ENCODE results near the gene NFIB.

NFIB gene

DNA sequence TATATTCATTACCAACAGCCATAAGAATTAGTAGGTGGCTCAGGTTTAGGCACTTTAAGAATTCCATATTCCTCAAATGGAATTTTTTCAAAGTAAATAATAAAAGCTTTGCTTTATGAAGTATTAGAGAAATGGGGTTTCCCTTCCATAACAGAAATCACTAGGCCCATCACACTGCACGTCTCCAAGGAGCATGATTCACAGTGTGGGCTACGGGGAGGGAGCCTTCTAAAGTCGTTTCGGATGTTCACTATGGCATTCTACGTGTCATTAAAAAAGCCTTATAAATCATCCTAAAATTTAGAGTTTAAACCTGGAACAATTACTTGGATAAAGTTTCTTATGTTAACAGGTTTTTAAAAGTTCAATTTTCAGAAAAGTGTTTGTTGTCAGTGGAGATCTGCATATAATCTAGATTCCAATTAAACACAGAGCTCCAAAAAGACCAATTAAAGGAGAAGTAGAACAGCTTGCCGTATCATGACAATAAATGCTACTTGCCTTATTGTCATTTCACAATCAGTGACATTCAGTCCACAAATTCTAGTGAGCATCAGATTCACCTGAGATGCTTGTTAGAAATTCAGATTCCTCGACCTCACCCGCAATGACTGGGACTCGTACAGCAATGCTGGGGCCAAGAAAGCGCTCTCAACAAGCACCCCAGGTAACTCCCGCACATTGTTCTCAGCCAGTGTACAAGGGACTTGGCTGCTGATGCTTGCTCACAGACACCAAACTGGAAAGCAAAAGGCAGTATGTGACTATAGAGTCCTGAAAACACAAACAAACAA, 115.7 kb downstream of the NFIB start:
- no peak for TF ChIP-seq POLR2A (IDR thresholded peaks at IDR 0.05; ENCODE audit: low read depth, low read length)
- FAIRE-seq (no peak), DNase-seq (ENCODE audit: insufficient read length, low spot score) (no peak)

DNA sequence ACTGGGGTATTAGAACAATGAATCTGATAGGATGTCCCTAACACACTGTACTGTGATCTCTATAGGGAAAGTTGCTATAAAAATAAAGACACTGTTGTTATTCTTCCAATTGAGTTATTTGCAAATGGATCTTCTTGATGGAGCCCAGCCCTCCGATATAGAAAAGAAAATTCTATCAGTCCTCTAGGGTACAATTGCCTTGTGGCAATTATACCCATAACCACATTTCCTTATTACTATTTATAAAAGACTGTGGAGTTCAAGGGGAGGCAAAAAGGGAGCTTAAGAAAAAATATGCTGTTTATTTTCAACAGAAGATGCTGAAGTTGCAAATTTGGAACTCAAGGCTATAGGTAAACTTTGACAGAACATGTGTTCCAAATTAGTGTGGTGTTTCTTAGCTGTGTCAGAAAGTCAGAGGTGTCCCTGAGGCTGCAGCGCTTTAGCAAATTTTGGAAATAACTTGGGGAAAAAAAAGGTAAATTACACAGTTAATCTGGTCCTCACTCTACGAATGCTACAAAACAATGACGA, 116.5 kb downstream of the NFIB start:
- no peak for TF ChIP-seq POLR2A (IDR thresholded peaks at IDR 0.05; ENCODE audit: low read depth, low read length)
- DNase-seq (ENCODE audit: insufficient read length, low spot score) = no peak
- peak; percentile 58 for FAIRE-seq

DNA sequence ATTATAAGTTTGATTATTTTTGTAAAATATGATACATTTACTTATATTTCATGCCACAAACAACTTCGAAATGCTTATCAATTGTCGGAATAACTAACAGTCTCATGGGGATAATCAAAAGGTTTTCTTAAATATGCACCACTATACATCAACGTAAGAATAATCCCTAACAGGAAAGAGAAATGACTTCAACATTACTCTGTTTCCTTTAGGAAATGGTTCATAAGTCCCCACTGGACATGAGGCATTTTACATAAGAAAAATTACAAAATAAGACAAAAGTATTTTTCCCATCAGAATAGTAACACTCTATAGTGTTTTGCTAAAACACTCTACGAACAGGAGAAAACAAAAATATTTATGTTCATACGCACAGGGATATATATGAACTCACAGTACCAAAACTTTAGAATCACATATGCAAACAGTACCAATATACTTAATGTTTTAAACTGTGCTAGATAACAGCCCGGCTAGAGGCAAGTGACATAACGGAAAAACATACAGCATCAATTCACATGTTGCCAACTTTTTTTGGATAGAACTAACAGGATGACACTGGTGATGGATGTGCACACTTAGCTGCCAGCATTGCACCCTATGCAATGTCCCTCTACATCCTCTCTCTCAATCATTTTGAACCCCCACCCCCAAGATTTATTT, 120.5 kb downstream of the NFIB start:
- peak; percentile 65 for FAIRE-seq
- TF ChIP-seq POLR2A (IDR thresholded peaks at IDR 0.05; ENCODE audit: low read depth, low read length) = no peak
- DNase-seq (ENCODE audit: insufficient read length, low spot score) = no peak

DNA sequence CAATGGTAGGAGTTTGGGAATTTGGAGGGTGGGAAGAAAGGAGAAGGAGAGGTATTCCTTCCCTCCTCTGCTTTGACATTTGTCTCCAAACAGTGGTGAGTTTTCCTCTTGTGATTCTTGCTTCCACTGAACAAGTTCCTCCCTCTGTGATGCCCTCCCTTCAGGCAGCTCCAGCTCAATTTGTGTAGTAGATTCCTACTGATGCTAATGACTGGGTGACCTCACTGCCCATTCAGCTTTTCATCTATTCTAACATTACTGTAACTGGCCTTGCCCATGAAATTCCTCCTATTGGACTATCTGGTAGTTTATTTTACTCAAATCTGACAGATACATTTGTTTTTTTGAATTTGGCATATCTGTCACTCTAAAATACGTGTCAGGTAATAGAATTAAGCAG, 121.4 kb downstream of the NFIB start:
- DNase-seq (ENCODE audit: insufficient read length, low spot score) = no peak

DNA sequence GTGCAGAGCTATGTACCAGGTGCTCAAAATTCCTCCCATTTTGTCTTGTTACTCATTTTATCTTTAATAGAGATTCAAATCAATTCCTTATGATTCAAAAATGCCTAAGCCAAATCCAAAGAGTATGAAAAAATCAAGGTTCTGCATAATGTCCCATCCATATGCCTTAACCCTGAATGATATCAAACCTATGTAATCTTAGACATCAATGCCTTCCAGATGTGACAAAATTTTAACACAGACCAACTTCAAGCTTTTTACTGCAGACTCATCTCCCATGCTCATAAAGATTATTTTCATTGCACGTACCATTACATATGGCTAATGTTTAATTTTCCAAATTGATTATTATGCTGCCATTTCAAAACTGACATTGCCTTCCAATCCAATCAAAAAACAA, 122.4 kb downstream of the NFIB start:
- peak; percentile 36 for FAIRE-seq
- TF ChIP-seq POLR2A (IDR thresholded peaks at IDR 0.05; ENCODE audit: low read depth, low read length) = no peak

More for the DNA sequence above, 121.4 kb downstream of the NFIB start:
- TF ChIP-seq POLR2A (IDR thresholded peaks at IDR 0.05; ENCODE audit: low read depth, low read length) = no peak
- FAIRE-seq = no peak

DNA sequence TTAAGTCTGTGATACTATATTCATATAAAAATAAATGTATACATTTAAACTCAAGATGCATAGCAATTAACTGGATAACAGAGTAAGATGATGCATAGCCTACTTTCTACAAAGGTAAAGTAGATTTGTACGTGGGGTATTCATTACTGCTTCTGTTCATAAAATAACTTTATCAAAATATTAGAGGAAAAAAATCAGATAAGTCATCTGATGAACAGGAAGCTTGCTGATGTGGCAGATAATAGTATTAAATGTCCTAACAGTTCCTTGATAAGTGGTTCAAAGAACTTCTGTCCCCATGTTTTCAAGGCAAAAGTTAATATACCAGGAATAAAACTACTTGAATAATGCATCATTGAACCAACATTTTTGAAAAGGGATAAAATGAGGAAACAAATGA, 123.7 kb downstream of the NFIB start:
- TF ChIP-seq POLR2A (IDR thresholded peaks at IDR 0.05; ENCODE audit: low read depth, low read length) = no peak
- no peak for DNase-seq (ENCODE audit: insufficient read length, low spot score)
- no peak for FAIRE-seq

More for the DNA sequence above, 122.4 kb downstream of the NFIB start:
- no peak for DNase-seq (ENCODE audit: insufficient read length, low spot score)

DNA sequence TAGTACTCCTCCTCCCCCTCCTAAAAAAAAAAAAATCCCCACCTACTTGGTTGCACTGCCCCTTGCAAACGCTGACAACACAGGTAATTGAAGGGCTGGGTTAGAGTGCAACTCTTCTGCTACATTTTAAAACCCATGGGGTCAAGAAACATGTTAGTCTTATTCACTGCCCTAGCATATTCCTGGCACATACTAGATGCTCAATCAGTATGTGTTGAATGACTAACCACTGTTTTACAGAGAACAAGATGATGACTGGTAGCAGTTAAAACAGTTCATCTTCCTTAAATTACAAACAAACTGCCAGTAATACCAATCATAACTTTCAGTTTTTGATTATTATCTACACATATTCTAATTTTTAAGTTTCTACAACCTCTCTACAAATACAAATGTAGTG, 124.4 kb downstream of the NFIB start:
- FAIRE-seq = peak; percentile 57
- no peak for TF ChIP-seq POLR2A (IDR thresholded peaks at IDR 0.05; ENCODE audit: low read depth, low read length)
- no peak for DNase-seq (ENCODE audit: insufficient read length, low spot score)

DNA sequence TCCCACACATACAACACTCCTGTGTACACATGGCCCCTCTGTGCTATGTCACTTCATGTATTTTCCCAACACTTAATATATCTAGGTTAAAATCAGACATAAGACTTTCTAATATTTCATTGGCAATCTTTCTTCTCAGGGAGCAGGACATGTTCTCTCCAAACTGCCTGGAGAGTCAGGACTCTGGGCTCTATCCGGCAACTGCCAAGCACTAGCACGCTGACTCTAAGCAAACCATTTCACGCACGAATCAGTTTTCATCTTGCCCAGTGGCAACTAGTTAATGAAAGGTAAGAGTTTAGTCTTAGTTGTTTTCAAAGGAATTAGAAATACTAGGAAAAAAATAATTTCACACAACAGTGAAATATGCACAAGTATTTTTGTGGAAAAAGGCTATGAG, 124.8 kb downstream of the NFIB start:
- no peak for TF ChIP-seq POLR2A (IDR thresholded peaks at IDR 0.05; ENCODE audit: low read depth, low read length)
- FAIRE-seq (no peak), DNase-seq (ENCODE audit: insufficient read length, low spot score) (no peak)

DNA sequence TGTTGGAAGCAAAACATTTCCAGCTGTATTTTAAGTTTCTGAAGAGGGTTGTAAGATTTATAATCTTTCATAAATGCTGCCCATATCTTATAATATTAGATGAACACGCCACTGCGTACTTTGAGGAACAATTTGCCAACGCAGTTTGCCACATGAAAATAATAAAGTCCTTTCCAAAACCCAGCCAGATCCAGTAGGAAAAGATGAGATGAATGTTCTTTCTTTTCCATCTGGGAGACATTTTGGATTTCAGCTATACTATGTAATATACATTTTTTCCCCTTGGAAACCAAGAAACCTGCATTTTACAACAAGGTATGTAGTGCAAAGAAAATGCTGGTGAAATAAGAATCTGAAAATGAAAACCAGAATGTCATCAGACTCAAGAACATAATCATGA, 125.4 kb downstream of the NFIB start:
- DNase-seq (ENCODE audit: insufficient read length, low spot score) = no peak
- FAIRE-seq = no peak
- no peak for TF ChIP-seq POLR2A (IDR thresholded peaks at IDR 0.05; ENCODE audit: low read depth, low read length)

DNA sequence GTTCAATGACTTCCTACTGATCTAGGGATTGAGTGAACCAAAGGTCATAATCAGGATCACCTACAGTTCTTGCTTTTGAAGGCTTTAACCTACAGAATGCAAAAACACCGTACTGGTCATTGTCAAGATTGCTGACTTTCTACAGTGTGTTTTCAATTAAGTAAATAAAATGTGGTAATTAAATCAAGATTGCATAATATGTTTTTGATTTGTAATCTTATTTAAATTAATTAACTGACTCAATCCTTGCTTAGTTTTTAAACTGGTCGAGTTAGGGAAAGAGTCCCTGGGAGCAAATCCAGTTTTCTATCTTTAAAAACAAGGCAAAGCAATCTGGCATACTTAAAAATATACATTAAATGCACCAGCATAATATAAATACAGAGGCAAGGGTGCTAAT, 125.9 kb downstream of the NFIB start:
- FAIRE-seq = no peak

DNA sequence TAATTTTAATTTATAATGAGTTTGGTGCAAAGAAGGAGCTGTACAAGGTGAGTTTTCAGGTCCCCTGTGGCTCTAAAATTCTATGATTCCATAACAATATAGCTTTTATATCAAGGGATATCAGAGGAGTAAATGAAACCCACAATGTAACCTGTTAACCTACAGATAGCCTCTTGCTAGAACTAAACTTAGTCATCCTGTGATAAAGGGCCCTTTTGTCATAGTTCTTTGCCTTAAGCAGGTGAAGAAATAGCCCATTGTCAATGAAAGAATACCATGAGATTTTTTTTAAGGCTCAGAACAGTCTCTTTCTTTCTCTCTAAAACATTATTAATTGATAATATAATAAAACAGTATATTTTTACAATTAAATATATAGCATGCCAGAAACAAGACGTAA, 127.8 kb downstream of the NFIB start:
- no peak for DNase-seq (ENCODE audit: insufficient read length, low spot score)
- no peak for FAIRE-seq
- TF ChIP-seq POLR2A (IDR thresholded peaks at IDR 0.05; ENCODE audit: low read depth, low read length) = no peak

More for the DNA sequence above, 125.9 kb downstream of the NFIB start:
- no peak for TF ChIP-seq POLR2A (IDR thresholded peaks at IDR 0.05; ENCODE audit: low read depth, low read length)
- DNase-seq (ENCODE audit: insufficient read length, low spot score) = no peak

DNA sequence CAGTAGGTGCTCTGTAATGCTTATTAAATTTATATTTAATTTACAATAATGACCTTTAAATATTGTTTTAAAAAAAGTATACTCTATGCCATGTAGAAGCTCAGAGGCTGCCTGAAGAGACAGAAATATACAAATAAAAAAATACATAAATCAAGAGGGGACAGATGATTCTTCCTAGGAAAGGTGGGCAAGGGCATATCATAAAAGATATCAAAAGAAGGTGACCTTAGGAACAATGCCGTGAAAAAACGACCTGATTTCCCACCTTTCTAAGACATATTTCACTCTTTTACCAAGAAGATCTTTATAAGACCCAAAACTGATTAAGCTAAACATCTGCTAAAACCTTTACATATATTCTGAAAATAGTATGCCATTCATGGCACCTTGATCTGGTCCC, 128.9 kb downstream of the NFIB start:
- no peak for FAIRE-seq
- no peak for TF ChIP-seq POLR2A (IDR thresholded peaks at IDR 0.05; ENCODE audit: low read depth, low read length)
- no peak for DNase-seq (ENCODE audit: insufficient read length, low spot score)

DNA sequence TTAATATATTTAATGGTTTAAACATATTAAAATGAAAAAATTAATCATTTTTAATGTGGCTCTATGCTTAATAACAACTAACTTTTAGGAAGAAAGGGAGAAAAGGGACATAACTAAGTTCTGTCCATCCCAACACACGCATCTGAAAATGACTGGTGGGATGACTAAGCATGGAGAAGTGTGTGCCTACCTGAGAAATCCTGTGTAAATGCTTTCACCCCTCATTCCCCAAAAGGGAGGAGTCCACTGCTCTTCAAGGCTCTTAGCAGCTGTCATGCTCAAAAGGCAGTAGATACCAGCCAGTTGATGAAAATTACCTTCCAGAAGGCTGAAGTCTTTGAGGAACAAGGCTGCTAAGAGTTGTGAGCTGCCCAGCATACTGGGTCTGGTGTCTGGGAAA, 130.9 kb downstream of the NFIB start:
- DNase-seq (ENCODE audit: insufficient read length, low spot score) = no peak
- no peak for TF ChIP-seq POLR2A (IDR thresholded peaks at IDR 0.05; ENCODE audit: low read depth, low read length)
- FAIRE-seq = no peak

DNA sequence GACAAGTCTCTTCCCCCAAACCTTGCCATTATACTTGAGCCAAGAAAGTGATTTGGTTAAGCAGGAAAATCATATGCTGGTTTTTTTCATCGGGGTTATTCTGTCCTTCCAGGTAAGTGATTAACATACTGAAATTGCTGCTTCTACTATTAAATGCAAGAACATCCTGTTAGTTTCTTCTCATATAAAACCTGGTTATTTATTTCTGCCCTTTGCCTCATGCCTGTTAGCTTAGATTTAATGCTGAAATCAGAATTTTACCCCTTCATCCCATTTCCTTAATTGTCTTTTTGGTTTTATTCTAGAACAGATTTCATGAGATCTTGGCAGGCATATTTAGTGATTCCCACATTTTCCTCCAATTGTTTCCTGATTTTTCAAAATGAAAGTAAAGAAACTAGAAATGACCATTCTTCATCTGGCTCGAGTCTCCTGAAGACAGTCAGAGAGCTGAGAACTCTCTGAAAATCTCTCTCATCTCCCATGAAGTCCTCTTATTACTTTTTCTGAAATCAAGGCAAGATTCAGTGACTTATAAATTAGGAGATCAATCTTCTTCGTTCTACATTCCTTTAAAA, 132.9 kb downstream of the NFIB start:
- no peak for TF ChIP-seq POLR2A (IDR thresholded peaks at IDR 0.05; ENCODE audit: low read depth, low read length)

More for the DNA sequence above, 132.9 kb downstream of the NFIB start:
- FAIRE-seq (no peak), DNase-seq (ENCODE audit: insufficient read length, low spot score) (no peak)
